ENCODE data around the gene CCSER1. TPM values are rescaled to one million over a fixed set of nuclear protein-coding genes. Genes with fewer than 3 reads are reported as not detected.

CCSER1 gene
- total RNA-seq, 1 experiment from 2014 or later: 0.63 TPM

GRCh38 chr4:90281541-90282355 is 154.6 kb downstream of the CCSER1 start:
- ChIA-PET POLR2A (no interaction called here), CTCF (interaction anchor here (0.8 kb wide), 1 partner anchor 691 kb away, joined by 4 read pairs; no protein-coding TSS in a partner anchor)
- Mint-ChIP-seq H3K27ac (ENCODE audit: low read depth, unreplicated experiment) (no peak overlapping the region), H3K4me3 (ENCODE audit: unreplicated experiment) (no peak overlapping the region), H3K4me1 (ENCODE audit: insufficient read depth, unreplicated experiment) (no peaks in the 10 kb centered on the region), H3K9me3 (ENCODE audit: unreplicated experiment) (no peaks in the 10 kb centered on the region), H3K36me3 (ENCODE audit: insufficient read depth, unreplicated experiment) (no peaks in the 10 kb centered on the region), H3K27me3 (ENCODE audit: insufficient read depth, unreplicated experiment) (no peaks in the 10 kb centered on the region)
- no peak for TF ChIP-seq CTCF (IDR thresholded peaks at IDR 0.05; ENCODE audit: unreplicated experiment)
- no peak for DNase-seq (ENCODE audit: unreplicated experiment)
- intact Hi-C loops (cut with micrococcal nuclease): no loop called here
- no TSS peak for BruUV-seq (replicated peaks)

DNA sequence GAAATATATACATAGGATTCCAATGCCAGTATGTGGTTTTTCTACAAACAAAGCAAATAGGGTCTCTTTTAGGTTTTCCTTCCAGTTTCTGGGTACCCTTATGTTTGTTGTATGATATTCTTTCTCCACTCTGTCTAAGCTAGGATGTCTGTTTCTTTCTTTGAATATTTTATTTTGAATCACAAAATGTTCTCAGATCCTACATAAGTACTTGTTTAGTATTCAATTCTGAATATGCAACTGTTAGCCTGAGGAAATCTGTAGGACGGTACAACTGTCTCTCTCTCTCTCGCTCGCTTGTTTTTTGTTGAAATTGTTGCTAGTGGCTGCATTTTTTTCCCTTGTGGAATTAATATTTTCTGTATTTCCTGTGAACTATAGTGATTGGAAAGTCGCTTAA is 163.2 kb downstream of the CCSER1 start:
- no peaks in the 10 kb centered on the region for H3K4me1 Mint-ChIP-seq (ENCODE audit: insufficient read depth, unreplicated experiment)
- no peaks in the 10 kb centered on the region for H3K27me3 Mint-ChIP-seq (ENCODE audit: insufficient read depth, unreplicated experiment)
- intact Hi-C loops (cut with micrococcal nuclease): loop anchor here (5.0 kb wide), 1 partner anchor 803 kb away; no protein-coding TSS in a partner anchor
- H3K27ac Mint-ChIP-seq (ENCODE audit: low read depth, unreplicated experiment): no peak overlapping the region
- TF ChIP-seq CTCF (IDR thresholded peaks at IDR 0.05; ENCODE audit: unreplicated experiment): no peak
- DNase-seq (ENCODE audit: unreplicated experiment): no peak
- H3K9me3 Mint-ChIP-seq (ENCODE audit: unreplicated experiment): no peaks in the 10 kb centered on the region
- H3K4me3 Mint-ChIP-seq (ENCODE audit: unreplicated experiment): no peak overlapping the region
- CTCF ChIA-PET: interaction anchor here (0.6 to 1.6 kb wide), 3 partner anchors 260 to 375 kb away, joined by 3 to 7 read pairs (median 3); no protein-coding TSS in a partner anchor
- POLR2A ChIA-PET: no interaction called here
- no TSS peak for BruUV-seq (replicated peaks)
- H3K36me3 Mint-ChIP-seq (ENCODE audit: insufficient read depth, unreplicated experiment): no peaks in the 10 kb centered on the region

- H3K36me3 Mint-ChIP-seq (ENCODE audit: insufficient read depth, unreplicated experiment): no peaks in the 10 kb centered on the region
- ChIA-PET POLR2A (no interaction called here), CTCF (interaction anchor here (0.6 to 3.1 kb wide), 4 partner anchors 164 to 379 kb away, joined by 3 to 15 read pairs (median 4); no protein-coding TSS in a partner anchor)
- no TSS peak for BruUV-seq (replicated peaks)
- H3K4me1 Mint-ChIP-seq (ENCODE audit: insufficient read depth, unreplicated experiment): no peaks in the 10 kb centered on the region
- no peaks in the 10 kb centered on the region for H3K27me3 Mint-ChIP-seq (ENCODE audit: insufficient read depth, unreplicated experiment)
- no peak for DNase-seq (ENCODE audit: unreplicated experiment)
- intact Hi-C loops (cut with micrococcal nuclease): loop anchor here (2.0 to 5.0 kb wide), 2 partner anchors 172 to 805 kb away; no protein-coding TSS in a partner anchor
- no peak overlapping the region for H3K4me3 Mint-ChIP-seq (ENCODE audit: unreplicated experiment)
- H3K27ac Mint-ChIP-seq (ENCODE audit: low read depth, unreplicated experiment): no peak overlapping the region
- no peak for TF ChIP-seq CTCF (IDR thresholded peaks at IDR 0.05; ENCODE audit: unreplicated experiment)
- H3K9me3 Mint-ChIP-seq (ENCODE audit: unreplicated experiment): no peaks in the 10 kb centered on the region
Observed at GRCh38 chr4:90292438-90292837, 165.2 kb downstream of the CCSER1 start.

DNA sequence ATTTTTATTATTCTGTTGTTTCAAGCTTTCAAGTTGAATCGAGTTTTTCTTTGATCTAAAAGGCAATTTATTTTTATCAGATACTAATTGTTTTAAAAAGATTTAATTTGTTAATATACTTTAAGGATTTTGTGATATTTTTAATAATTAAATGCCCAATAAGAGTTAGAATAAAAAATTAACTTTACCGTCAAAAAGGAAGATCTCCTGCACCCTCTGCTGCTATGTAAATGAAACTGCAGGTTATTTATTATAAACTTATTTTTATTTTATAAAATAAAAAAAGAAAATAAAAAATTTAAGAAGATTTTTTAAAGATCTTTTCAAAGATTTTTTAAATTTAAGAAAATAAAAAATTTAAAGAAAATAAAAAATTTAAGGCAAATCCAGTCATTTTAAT is 166.1 kb downstream of the CCSER1 start:
- no peak overlapping the region for H3K4me3 Mint-ChIP-seq (ENCODE audit: unreplicated experiment)
- TF ChIP-seq CTCF (IDR thresholded peaks at IDR 0.05; ENCODE audit: unreplicated experiment): peak; percentile 54
- no peaks in the 10 kb centered on the region for H3K36me3 Mint-ChIP-seq (ENCODE audit: insufficient read depth, unreplicated experiment)
- ChIA-PET CTCF (interaction anchor here (0.6 to 3.1 kb wide), 8 partner anchors 8 to 421 kb away, joined by 3 to 15 read pairs (median 3); no protein-coding TSS in a partner anchor), POLR2A (interaction anchor here (0.6 kb wide), 1 partner anchor 164 kb away, joined by 3 read pairs; no protein-coding TSS in a partner anchor)
- H3K27ac Mint-ChIP-seq (ENCODE audit: low read depth, unreplicated experiment): no peak overlapping the region
- intact Hi-C loops (cut with micrococcal nuclease): loop anchor here (1.0 to 5.0 kb wide), 5 partner anchors 173 to 806 kb away; no protein-coding TSS in a partner anchor
- no TSS peak for BruUV-seq (replicated peaks)
- H3K27me3 Mint-ChIP-seq (ENCODE audit: insufficient read depth, unreplicated experiment): no peaks in the 10 kb centered on the region
- no peaks in the 10 kb centered on the region for H3K4me1 Mint-ChIP-seq (ENCODE audit: insufficient read depth, unreplicated experiment)
- no peak for DNase-seq (ENCODE audit: unreplicated experiment)
- no peaks in the 10 kb centered on the region for H3K9me3 Mint-ChIP-seq (ENCODE audit: unreplicated experiment)

Data from MCF 10A (cell line).